GM18868 (cell line): Measurements from ENCODE around the gene HIGD2B.
"Not testable (repeated sequence)": the region's sequence is repeated elsewhere in the genome, so short reads cannot be mapped to it uniquely, and the experiment has no call there.

Experiments
- ATAC-seq: cut with Tn5 transposase; IDR thresholded peaks from one replicate; pipeline ENCODE4 v1.9.1; 2021; ENCODE audit warnings: mild to moderate bottlenecking, moderate library complexity; ENCODE audit not compliant: unreplicated experiment

The HIGD2B gene

GRCh38 chr15:72685925-72686794 is at the start of gene HIGD2B, which contains the start of gene BBS4:
Gene HIGD2B, minus strand, starts transcription at chr15:72686182. Its CDS starts 9,808 bp downstream, at chr15:72676374.
Gene BBS4, plus strand, starts transcription at chr15:72686207. Its CDS starts 21 bp downstream, at chr15:72686228.
- ATAC-seq, result peak; percentile 95

GRCh38 chr15:72735111-72735510 is 49.1 kb upstream of the HIGD2B start:
- ATAC-seq, result no peak

GRCh38 chr15:72733941-72734738 is 48.2 kb upstream of the HIGD2B start:
- no peak for ATAC-seq

- no peak for ATAC-seq
Observed at GRCh38 chr15:72732516-72732915, 46.5 kb upstream of the HIGD2B start.

- no peak for ATAC-seq
Observed at GRCh38 chr15:72732086-72732485, 46.1 kb upstream of the HIGD2B start.

GRCh38 chr15:72728821-72729220 is 42.8 kb upstream of the HIGD2B start:
- no peak for ATAC-seq

- ATAC-seq, result not testable (repeated sequence)
Observed at GRCh38 chr15:72728249-72728648, 42.3 kb upstream of the HIGD2B start.

GRCh38 chr15:72727154-72727553 is 41.2 kb upstream of the HIGD2B start:
- ATAC-seq, result no peak

- not testable (repeated sequence) for ATAC-seq
Observed at GRCh38 chr15:72725851-72726250, 39.9 kb upstream of the HIGD2B start.

- no peak for ATAC-seq
Observed at GRCh38 chr15:72725446-72725845, 39.5 kb upstream of the HIGD2B start.

- no peak for ATAC-seq
Observed at GRCh38 chr15:72724028-72724427, 38.0 kb upstream of the HIGD2B start.

- ATAC-seq, result no peak
Observed at GRCh38 chr15:72722071-72722696, 36.2 kb upstream of the HIGD2B start.

- ATAC-seq, result not testable (repeated sequence)
Observed at GRCh38 chr15:72708551-72709303, 22.7 kb upstream of the HIGD2B start.

GRCh38 chr15:72706266-72706665 is 20.3 kb upstream of the HIGD2B start:
- ATAC-seq, result no peak

- ATAC-seq, result no peak
Observed at GRCh38 chr15:72700076-72700475, 14.1 kb upstream of the HIGD2B start.

GRCh38 chr15:72698938-72699337 is 13.0 kb upstream of the HIGD2B start:
- no peak for ATAC-seq

GRCh38 chr15:72690938-72691337 is 5.0 kb upstream of the HIGD2B start:
- no peak for ATAC-seq

- ATAC-seq, result no peak
Observed at GRCh38 chr15:72688697-72689096, 2.7 kb upstream of the HIGD2B start.

GRCh38 chr15:72685301-72685924 is 569 bp downstream of the HIGD2B start:
- ATAC-seq, result peak; percentile 9

- ATAC-seq, result no peak
Observed at GRCh38 chr15:72682772-72683171, 3.2 kb downstream of the HIGD2B start.
